GM19463 (cell line): ENCODE measurements around the gene GLYR1.

Experiments
- ATAC-seq: cut with Tn5 transposase; IDR thresholded peaks from one replicate; pipeline ENCODE4 v1.9.1; 2021; ENCODE audit warnings: mild to moderate bottlenecking, moderate library complexity; ENCODE audit not compliant: unreplicated experiment

The GLYR1 gene

GRCh38 chr16:4880006-4880580 is 33.0 kb upstream of the GLYR1 start:
- no peak for ATAC-seq

- ATAC-seq = no peak
Measured at GRCh38 chr16:4879049-4879448, 32.0 kb upstream of the GLYR1 start.

- no peak for ATAC-seq
Measured at GRCh38 chr16:4877380-4877685, 30.2 kb upstream of the GLYR1 start.

GRCh38 chr16:4876646-4877379 is 29.7 kb upstream of the GLYR1 start:
- ATAC-seq = no peak

- no peak for ATAC-seq
Measured at GRCh38 chr16:4874666-4875065, 27.6 kb upstream of the GLYR1 start.

GRCh38 chr16:4873091-4873490 is 26.0 kb upstream of the GLYR1 start:
- no peak for ATAC-seq

- ATAC-seq = no peak
Measured at GRCh38 chr16:4871071-4871470, 24.0 kb upstream of the GLYR1 start.

GRCh38 chr16:4870138-4870671 is 23.1 kb upstream of the GLYR1 start:
- ATAC-seq = no peak

GRCh38 chr16:4869147-4869805 is 22.2 kb upstream of the GLYR1 start:
- ATAC-seq = no peak

- ATAC-seq = no peak
Measured at GRCh38 chr16:4868535-4868934, 21.4 kb upstream of the GLYR1 start.

GRCh38 chr16:4868026-4868425 is 20.9 kb upstream of the GLYR1 start:
- no peak for ATAC-seq

- ATAC-seq = no peak
Measured at GRCh38 chr16:4866586-4866985, 19.5 kb upstream of the GLYR1 start.

- no peak for ATAC-seq
Measured at GRCh38 chr16:4865231-4865860, 18.3 kb upstream of the GLYR1 start.

- ATAC-seq = no peak
Measured at GRCh38 chr16:4864728-4865127, 17.6 kb upstream of the GLYR1 start.

- ATAC-seq = no peak
Measured at GRCh38 chr16:4862639-4863038, 15.6 kb upstream of the GLYR1 start.

GRCh38 chr16:4860727-4861342 is 13.7 kb upstream of the GLYR1 start:
- no peak for ATAC-seq

- no peak for ATAC-seq
Measured at GRCh38 chr16:4859900-4860255, 12.8 kb upstream of the GLYR1 start.

GRCh38 chr16:4859190-4859899 is 12.3 kb upstream of the GLYR1 start:
- no peak for ATAC-seq

- no peak for ATAC-seq
Measured at GRCh38 chr16:4855804-4856203, 8.7 kb upstream of the GLYR1 start.

- ATAC-seq = no peak
Measured at GRCh38 chr16:4855371-4855770, 8.3 kb upstream of the GLYR1 start.
